Activated CD4-positive, alpha-beta T cell treated with anti-CD3 and anti-CD28 coated beads, Interleukin-2, amount 10 ng/mL, durations not matched to agents 7 days and 5 days (primary cell): Measurements from ENCODE around the gene ALDH16A1. TPM values are rescaled to one million over a fixed set of nuclear protein-coding genes. Genes with fewer than 3 reads are reported as not detected.

Experiments used
- CTCF ChIA-PET: fragments of 350-600 bp; sonication (Branson Sonifier 250); formaldehyde crosslinking; loops from one replicate; lab custom pipeline; 2021; ENCODE audit warnings: antibody characterized with exemption; lab: Charles Lee
- POLR2A ChIA-PET: fragments of 350-600 bp; sonication (Branson Sonifier 250); formaldehyde crosslinking; loops from one replicate; lab custom pipeline; 2021; ENCODE audit warnings: antibody characterized with exemption; lab: Charles Lee
- DNase-seq: peaks from one replicate; pipeline ENCODE4 v3.0.0-alpha.2; 2020
- H3K27ac Mint-ChIP-seq: one replicate; pipeline ENCODE4 v1.8.0; 2021; ENCODE audit warnings: mild to moderate bottlenecking, moderate library complexity, mixed read lengths
- H3K27me3 Mint-ChIP-seq: one replicate; pipeline ENCODE4 v1.8.0; 2021; ENCODE audit warnings: mixed read lengths
- H3K36me3 Mint-ChIP-seq: one replicate; pipeline ENCODE4 v1.8.0; 2021; ENCODE audit warnings: low read depth, mixed read lengths
- H3K4me1 Mint-ChIP-seq: one replicate; pipeline ENCODE4 v1.8.0; 2021; ENCODE audit warnings: mixed read lengths
- H3K4me3 Mint-ChIP-seq: one replicate; pipeline ENCODE4 v1.8.0; 2021; ENCODE audit warnings: mild to moderate bottlenecking, moderate library complexity, mixed read lengths
- H3K9me3 Mint-ChIP-seq: one replicate; pipeline ENCODE4 v1.8.0; 2021; ENCODE audit warnings: mixed read lengths
- total RNA-seq, 2 experiments: library from RNA; stranded (reverse); gene quantifications; one replicate each; pipeline ENCODE4 v1.2.3, GENCODE V29; 2021

Gene ALDH16A1
- total RNA-seq, 2 experiments from 2014 or later, result 49.2 to 60.4 TPM

DNA sequence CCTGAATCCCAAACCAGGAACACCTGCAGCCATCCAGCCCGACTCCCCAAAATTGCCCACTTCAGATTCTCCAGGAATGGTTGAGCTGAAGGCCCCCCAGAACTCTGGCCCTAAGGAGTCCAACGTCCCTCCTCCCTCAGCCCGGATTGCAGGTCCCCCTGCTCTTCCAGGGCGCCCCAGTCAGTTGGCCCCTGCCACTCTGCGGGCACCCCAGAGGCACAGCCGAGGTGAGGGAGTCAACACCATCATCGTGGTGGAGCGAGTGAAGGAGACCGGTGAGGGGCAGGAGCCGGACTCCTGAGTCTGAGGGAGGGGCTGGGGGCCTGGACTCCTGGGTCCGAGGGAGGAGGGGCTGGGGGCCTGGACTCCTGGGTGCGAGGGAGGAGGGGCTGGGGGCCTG is 25.7 kb upstream of the ALDH16A1 start:
- H3K27me3 Mint-ChIP-seq, result peaks cover 87% of the 10 kb centered on the region
- CTCF ChIA-PET, result interaction anchor here (1.9 to 2.1 kb wide), 2 partner anchors 9 to 15 kb away, joined by 5 to 6 read pairs; no protein-coding TSS in a partner anchor
- no peaks in the 10 kb centered on the region for H3K9me3 Mint-ChIP-seq
- no peak overlapping the region for H3K4me3 Mint-ChIP-seq
- POLR2A ChIA-PET, result no interaction called here
- no peak for DNase-seq
- peaks cover 67% of the 10 kb centered on the region for H3K4me1 Mint-ChIP-seq
- peaks cover 4% of the 10 kb centered on the region for H3K36me3 Mint-ChIP-seq
- no peak overlapping the region for H3K27ac Mint-ChIP-seq

- no peak for DNase-seq
- peak overlapping the region; percentile 48 for H3K27ac Mint-ChIP-seq
Observed at GRCh38 chr19:49427855-49428546, 25.0 kb upstream of the ALDH16A1 start.

DNA sequence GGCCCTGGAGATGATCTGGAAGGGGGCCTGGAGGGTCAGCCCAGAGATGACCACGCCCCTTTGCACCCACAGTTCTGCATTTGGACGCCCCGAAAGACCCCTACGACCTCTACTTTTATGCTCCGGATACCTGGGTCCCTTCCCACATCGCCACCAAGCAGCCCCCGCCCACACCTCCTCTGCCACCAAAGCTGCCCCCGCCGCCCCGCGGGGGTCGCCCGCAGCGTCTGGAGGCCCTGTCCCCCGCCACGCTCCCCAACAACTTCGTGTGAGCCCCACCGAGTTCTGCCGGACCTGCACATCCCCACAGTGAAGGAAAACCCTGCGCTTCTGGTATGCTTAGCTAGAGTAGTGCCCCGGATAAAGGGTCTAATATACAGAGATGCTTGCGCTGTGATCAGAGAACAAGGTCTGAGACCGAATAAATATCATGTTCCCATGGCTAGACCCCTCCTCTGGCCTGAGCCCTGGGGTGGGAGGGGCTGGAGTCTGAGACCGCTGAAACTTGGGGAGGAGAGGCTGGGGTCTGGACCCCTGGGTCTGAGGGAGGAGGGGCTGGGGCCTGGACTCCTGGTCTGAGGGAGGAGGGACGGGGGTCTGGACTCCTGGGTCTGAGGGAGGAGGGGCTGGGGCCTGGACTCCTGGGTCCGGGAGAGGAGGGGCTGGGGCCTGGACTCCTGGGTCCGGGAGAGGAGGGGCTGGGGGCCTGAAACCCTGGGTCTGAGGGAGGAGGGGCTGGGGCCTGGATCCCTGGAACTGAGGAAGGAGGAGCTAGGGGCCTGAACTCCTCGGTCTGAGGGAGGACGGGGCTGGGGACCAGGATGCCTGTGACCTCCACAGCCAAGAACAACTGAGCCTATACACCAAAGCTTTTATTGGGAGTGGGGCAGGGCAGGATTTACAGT is 24.2 kb upstream of the ALDH16A1 start:
- H3K27me3 Mint-ChIP-seq, result peaks cover 86% of the 10 kb centered on the region
- peaks cover 62% of the 10 kb centered on the region for H3K4me1 Mint-ChIP-seq
- H3K27ac Mint-ChIP-seq, result no peak overlapping the region
- ChIA-PET CTCF (interaction anchor here (0.8 to 1.2 kb wide), 4 partner anchors 12 to 41 kb away, joined by 3 to 4 read pairs (median 3); no protein-coding TSS in a partner anchor), POLR2A (no interaction called here)
- peaks cover 1% of the 10 kb centered on the region for H3K36me3 Mint-ChIP-seq
- no peaks in the 10 kb centered on the region for H3K9me3 Mint-ChIP-seq
- no peak overlapping the region for H3K4me3 Mint-ChIP-seq
- DNase-seq, result no peak

More at GRCh38 chr19:49427855-49428546, 25.0 kb upstream of the ALDH16A1 start:
- POLR2A ChIA-PET, result no interaction called here
- Mint-ChIP-seq H3K36me3 (peaks cover 1% of the 10 kb centered on the region), H3K4me1 (peaks cover 64% of the 10 kb centered on the region), H3K27me3 (peaks cover 86% of the 10 kb centered on the region), H3K9me3 (no peaks in the 10 kb centered on the region), H3K4me3 (peak overlapping the region; percentile 3)
- CTCF ChIA-PET, result interaction anchor here (1.9 to 2.1 kb wide), 2 partner anchors 8 to 14 kb away, joined by 5 to 6 read pairs; no protein-coding TSS in a partner anchor

DNA sequence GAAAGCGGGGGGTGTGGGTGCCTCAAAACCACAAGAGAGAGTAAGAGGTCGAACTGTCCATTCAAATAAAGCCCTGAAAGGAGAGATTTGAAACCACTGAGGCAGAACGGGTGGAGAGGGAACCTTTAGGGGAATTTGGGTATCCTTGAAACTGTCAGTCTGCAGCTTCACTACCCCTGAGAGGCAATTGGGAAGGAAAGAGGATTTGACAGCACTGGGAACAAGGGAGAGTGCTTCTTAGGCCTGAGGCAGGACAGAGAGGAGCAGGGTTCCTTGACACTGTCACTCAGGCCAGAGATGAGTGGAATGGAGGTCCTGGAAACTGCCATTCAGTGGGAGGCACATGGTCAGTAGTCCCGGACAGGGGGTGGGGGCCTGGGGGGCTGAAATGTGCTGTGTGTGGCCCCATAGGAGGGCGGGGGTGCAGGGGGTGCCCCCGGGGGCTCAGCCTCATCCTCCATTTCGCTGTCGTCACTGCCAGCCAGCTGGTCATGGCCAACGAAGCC is 22.8 kb upstream of the ALDH16A1 start:
- H3K27ac Mint-ChIP-seq, result no peak overlapping the region
- no peak overlapping the region for H3K4me3 Mint-ChIP-seq
- peaks cover 85% of the 10 kb centered on the region for H3K27me3 Mint-ChIP-seq
- peaks cover 55% of the 10 kb centered on the region for H3K4me1 Mint-ChIP-seq
- no peaks in the 10 kb centered on the region for H3K9me3 Mint-ChIP-seq
- CTCF ChIA-PET, result interaction anchor here (1.2 kb wide), 1 partner anchor 40 kb away, joined by 4 read pairs; no protein-coding TSS in a partner anchor
- H3K36me3 Mint-ChIP-seq, result peaks cover 1% of the 10 kb centered on the region
- no peak for DNase-seq
- POLR2A ChIA-PET, result no interaction called here

DNA sequence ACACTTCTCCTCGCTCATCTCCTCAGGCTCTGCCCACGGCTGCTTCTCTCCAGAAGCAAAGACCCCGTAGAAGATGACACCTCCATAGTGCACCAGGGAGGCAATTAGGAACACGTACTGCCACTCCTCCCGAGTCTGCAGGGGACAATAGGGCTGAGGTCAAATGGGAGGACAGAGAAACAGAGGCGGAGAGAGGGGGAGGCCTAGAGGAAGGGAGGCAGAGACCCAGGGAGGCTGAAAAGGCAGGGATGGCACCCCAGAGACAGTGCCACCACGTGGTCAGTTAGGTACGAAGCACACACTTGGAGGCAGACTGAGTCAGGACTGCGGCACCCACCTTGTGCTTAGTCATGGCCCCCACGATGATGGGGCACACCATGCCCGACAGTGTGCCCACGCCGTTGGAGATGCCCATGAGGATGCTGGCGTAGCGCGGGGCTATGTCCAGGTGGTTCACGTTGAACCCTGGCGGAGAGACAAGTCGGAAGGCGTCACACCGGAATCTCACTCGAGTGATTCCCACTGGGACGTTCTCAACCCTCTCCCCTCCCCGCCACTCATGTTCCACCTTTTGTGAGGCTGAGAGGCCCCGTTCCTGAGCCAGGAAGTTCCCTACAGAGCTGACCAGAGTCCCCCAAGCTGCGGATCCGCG is 22.2 kb upstream of the ALDH16A1 start:
- no peak overlapping the region for H3K27ac Mint-ChIP-seq
- H3K4me1 Mint-ChIP-seq, result peaks cover 50% of the 10 kb centered on the region
- no peaks in the 10 kb centered on the region for H3K9me3 Mint-ChIP-seq
- DNase-seq, result peak; percentile 42
- CTCF ChIA-PET, result interaction anchor here (0.6 to 0.9 kb wide), 2 partner anchors 39 to 1083 kb away, joined by 3 read pairs; partner anchors contain the start of gene ASPDH
- H3K36me3 Mint-ChIP-seq, result peaks cover 1% of the 10 kb centered on the region
- POLR2A ChIA-PET, result no interaction called here
- H3K27me3 Mint-ChIP-seq, result peaks cover 85% of the 10 kb centered on the region
- no peak overlapping the region for H3K4me3 Mint-ChIP-seq

DNA sequence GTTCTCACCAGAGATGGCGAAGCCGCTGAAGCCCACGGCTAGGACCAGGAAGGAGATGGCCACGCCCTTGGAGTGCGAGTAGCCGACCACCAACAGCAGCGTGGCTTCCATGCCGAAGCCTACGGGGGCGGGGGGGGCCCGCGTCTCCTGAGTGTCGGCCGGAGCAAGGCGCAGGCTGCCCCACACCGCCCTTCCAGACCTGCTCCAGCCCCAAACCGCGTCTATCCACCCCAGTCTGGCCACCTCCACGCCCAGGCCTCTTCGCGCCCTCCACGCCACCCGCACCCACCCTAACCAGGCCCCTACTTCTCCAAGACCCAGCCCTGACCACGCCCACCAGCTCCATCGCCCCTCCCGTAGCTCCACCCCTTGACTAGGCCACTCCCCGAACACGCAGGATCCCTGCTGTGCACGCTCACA is 21.7 kb upstream of the ALDH16A1 start:
- peaks cover 50% of the 10 kb centered on the region for H3K4me1 Mint-ChIP-seq
- no peaks in the 10 kb centered on the region for H3K9me3 Mint-ChIP-seq
- DNase-seq, result no peak
- H3K27ac Mint-ChIP-seq, result no peak overlapping the region
- no peak overlapping the region for H3K4me3 Mint-ChIP-seq
- H3K27me3 Mint-ChIP-seq, result peaks cover 85% of the 10 kb centered on the region
- H3K36me3 Mint-ChIP-seq, result peaks cover 1% of the 10 kb centered on the region
- POLR2A ChIA-PET, result no interaction called here
- CTCF ChIA-PET, result interaction anchor here (0.6 to 0.9 kb wide), 2 partner anchors 40 to 1082 kb away, joined by 3 read pairs; partner anchors contain the start of gene ASPDH

DNA sequence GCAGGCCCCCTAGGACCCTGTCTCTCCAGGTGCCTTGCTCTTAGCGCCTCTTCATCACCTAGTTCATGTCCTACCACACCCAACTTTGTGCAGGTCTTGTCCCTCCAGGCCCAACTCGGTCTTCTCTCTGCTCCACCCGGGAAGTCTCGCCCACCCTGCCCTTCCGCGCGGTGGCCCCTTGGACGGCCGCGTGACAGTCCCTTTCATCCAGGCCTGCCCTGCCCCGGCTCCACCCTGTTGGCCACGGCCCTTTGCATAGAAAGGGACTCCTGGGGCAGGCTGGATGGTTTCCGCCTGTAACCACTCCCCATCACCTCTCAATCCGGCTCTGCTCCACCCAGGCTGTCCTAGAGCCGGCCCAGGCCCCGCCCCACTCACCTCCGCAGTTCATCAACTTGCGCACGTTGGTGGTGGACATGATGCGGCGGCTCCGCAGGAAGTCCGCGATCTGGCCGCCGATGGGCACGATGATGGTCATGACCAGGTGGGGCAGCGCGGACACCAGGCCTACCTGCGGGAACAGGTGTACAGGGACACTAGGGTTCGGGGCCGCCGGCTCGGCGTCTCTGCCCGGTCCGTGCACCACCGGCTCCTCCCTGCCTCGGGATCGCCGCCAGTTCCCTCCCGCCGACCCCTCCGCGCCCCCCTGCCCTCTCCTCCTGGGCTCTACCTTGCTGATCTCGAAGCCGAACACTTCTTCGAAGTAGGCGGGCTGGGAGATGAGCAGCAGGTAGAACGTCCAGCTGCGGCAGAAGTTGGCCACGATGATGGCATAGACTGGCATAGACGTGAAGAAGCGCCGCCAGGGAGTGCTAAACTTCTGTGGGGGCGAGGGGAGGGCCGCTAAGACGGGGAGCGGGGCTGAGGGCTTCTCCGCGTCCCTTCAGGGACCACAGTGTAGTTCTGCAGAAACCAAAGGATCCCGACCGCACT is 20.6 kb upstream of the ALDH16A1 start:
- Mint-ChIP-seq H3K4me1 (peaks cover 46% of the 10 kb centered on the region), H3K4me3 (peak overlapping the region; percentile 5), H3K9me3 (no peaks in the 10 kb centered on the region), H3K36me3 (peaks cover 1% of the 10 kb centered on the region), H3K27ac (no peak overlapping the region), H3K27me3 (peaks cover 85% of the 10 kb centered on the region)
- POLR2A ChIA-PET, result no interaction called here
- CTCF ChIA-PET, result no interaction called here
- DNase-seq, result peak; percentile 40

DNA sequence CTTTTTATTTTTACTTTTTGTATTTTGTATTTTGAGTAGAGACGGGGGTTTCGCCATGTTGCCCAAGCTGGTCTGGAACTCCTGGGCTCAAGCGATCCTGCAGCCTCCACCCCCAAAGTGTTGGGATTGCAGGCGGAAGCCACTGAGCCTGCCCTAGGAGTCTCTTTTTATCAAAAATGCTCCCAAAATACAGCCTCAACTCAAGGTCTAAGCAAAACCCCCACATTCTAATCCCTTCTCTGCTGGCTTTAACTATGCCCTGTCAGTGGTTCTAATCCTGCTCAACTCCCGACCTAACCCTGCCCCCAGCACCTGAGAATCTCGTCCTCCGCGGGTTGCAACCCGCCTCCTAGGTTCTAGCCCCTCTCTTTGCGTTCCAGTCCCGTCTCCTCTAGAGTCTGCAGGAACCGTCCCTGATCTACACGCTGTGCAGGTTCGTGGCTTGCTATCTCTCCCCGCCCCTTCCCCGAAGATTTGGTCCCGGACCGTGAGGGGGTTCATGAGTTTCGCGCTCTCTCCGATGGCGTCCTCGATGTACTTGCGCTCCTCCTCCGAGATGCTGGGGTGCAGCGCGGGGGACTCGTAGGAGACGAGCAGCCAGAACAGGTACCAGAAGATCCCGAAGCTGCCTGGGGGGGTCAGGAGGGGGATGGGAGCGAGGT is 19.7 kb upstream of the ALDH16A1 start:
- Mint-ChIP-seq H3K9me3 (no peaks in the 10 kb centered on the region), H3K27me3 (peaks cover 86% of the 10 kb centered on the region), H3K4me1 (peaks cover 39% of the 10 kb centered on the region), H3K4me3 (no peak overlapping the region), H3K27ac (peak overlapping the region; percentile 34), H3K36me3 (peaks cover 1% of the 10 kb centered on the region)
- no peak for DNase-seq
- ChIA-PET POLR2A (no interaction called here), CTCF (interaction anchor here (0.8 to 1.4 kb wide), 2 partner anchors 9 to 40 kb away, joined by 3 to 6 read pairs; no protein-coding TSS in a partner anchor)

GRCh38 chr19:49434907-49435583 is 18.0 kb upstream of the ALDH16A1 start:
- Mint-ChIP-seq H3K36me3 (no peaks in the 10 kb centered on the region), H3K4me1 (peaks cover 33% of the 10 kb centered on the region), H3K4me3 (no peak overlapping the region), H3K27ac (no peak overlapping the region), H3K27me3 (peaks cover 86% of the 10 kb centered on the region), H3K9me3 (no peaks in the 10 kb centered on the region)
- CTCF ChIA-PET, result interaction anchor here (0.9 to 1.8 kb wide), 7 partner anchors 13 to 43 kb away, joined by 3 to 6 read pairs (median 5); no protein-coding TSS in a partner anchor
- no peak for DNase-seq
- POLR2A ChIA-PET, result no interaction called here

- Mint-ChIP-seq H3K4me1 (peaks cover 35% of the 10 kb centered on the region), H3K9me3 (no peaks in the 10 kb centered on the region), H3K36me3 (peaks cover 2% of the 10 kb centered on the region), H3K4me3 (no peak overlapping the region), H3K27me3 (peaks cover 88% of the 10 kb centered on the region), H3K27ac (no peak overlapping the region)
- POLR2A ChIA-PET, result no interaction called here
- CTCF ChIA-PET, result interaction anchor here (0.8 to 1.8 kb wide), 8 partner anchors 9 to 44 kb away, joined by 3 to 6 read pairs (median 4); no protein-coding TSS in a partner anchor
- DNase-seq, result no peak
Observed at GRCh38 chr19:49435670-49436069, 17.4 kb upstream of the ALDH16A1 start.
